Spinal cord (tissue), 10 donors: ENCODE results near the gene NOA1. TPM values are rescaled to one million over a fixed set of nuclear protein-coding genes. Genes with fewer than 3 reads are reported as not detected.
A peak's percentile ranks its signal among the peaks of the same experiment; 100 is the strongest.

Source experiments
- DNase-seq, 6 donors: peaks; one replicate each; pipeline versions ENCODE4 v3.0.0 to v3.0.0-alpha.2; 2013 to 2015; ENCODE audit warnings: low spot score in 6 of 6, low read depth in 4 of 6
- H3K27ac ChIP-seq: one replicate; pipeline ENCODE4 v1.5.1; 2013; ENCODE audit warnings: low read depth, low read length, control low read depth
- H3K27me3 ChIP-seq: one replicate; pipeline ENCODE4 v1.6.1; 2013; ENCODE audit warnings: low read length; ENCODE audit not compliant: control insufficient read depth, insufficient read depth
- H3K36me3 ChIP-seq: one replicate; pipeline ENCODE4 v1.6.1; 2013; ENCODE audit warnings: low read length; ENCODE audit not compliant: control insufficient read depth, insufficient read depth
- H3K4me1 ChIP-seq: one replicate; pipeline ENCODE4 v1.6.1; 2013; ENCODE audit warnings: low read length; ENCODE audit not compliant: control insufficient read depth, insufficient read depth
- H3K4me3 ChIP-seq: one replicate; pipeline ENCODE4 v1.5.1; 2013; ENCODE audit warnings: low read depth, low read length, control low read depth
- H3K9me3 ChIP-seq: one replicate; pipeline ENCODE4 v1.6.1; 2013; ENCODE audit warnings: low read length; ENCODE audit not compliant: control insufficient read depth, insufficient read depth
- WGBS: methylation state at CpG from one replicate; pipeline ENCODE4 v1.1.5; 2013; ENCODE audit warnings: missing lambda C conversion rate; ENCODE audit not compliant: insufficient coverage; 5-methylcytosine and 5-hydroxymethylcytosine counted together
- long read RNA-seq, 4 donors: transcript quantifications; one replicate each; lab custom pipeline, GENCODE V29; 2026
- polyA plus RNA-seq, 2 donors: library from polyadenylated mRNA; unstranded; fragments of 120-200 nt; gene quantifications; one replicate each; pipeline ENCODE4 v1.2.1, GENCODE V29; 2013; ENCODE audit not compliant: insufficient read length in 2 of 2
- total RNA-seq, 2 donors: library from RNA; depleted of rRNA in 1 of 2; stranded (reverse); fragments of 120-200 nt in 1 of 2; fragments of >200 nt in 1 of 2; gene quantifications; one replicate each; pipeline versions ENCODE4 v1.2.3 to v1.2.4, GENCODE V29; 2013 to 2014
- donor health status: healthy.

Gene NOA1
- total RNA-seq (10 to 100 TPM; 14.0 to 14.5 TPM), polyA plus RNA-seq (10 to 100 TPM; 16.3 to 17.2 TPM)
- long read RNA-seq, donor 1, transcript NOA1-201 (7 exons, 3,415 nt), result major isoform, 17 of 144 reads
- long read RNA-seq, donor 1, partial matches to known transcripts, result 112 of 144 reads
- long read RNA-seq, donor 1, other reads (novel, unspliced or antisense), result 15 of 144 reads
- long read RNA-seq, donor 2, transcript NOA1-201 (7 exons, 3,415 nt), result major isoform, 5 of 44 reads
- long read RNA-seq, donor 2, partial matches to known transcripts, result 39 of 44 reads
- long read RNA-seq, donor 2, other reads (novel, unspliced or antisense), result 0 of 44 reads
- long read RNA-seq, donor 3, transcript NOA1-201 (7 exons, 3,415 nt), result major isoform, 6 of 6 reads
- long read RNA-seq, donor 3, partial matches to known transcripts, result 0 of 6 reads
- long read RNA-seq, donor 3, other reads (novel, unspliced or antisense), result 0 of 6 reads
- long read RNA-seq, donor 4, transcript NOA1-201 (7 exons, 3,415 nt), result major isoform, 19 of 277 reads
- long read RNA-seq, donor 4, partial matches to known transcripts, result 242 of 277 reads
- long read RNA-seq, donor 4, other reads (novel, unspliced or antisense), result 16 of 277 reads

- 0% methylated on average over 49 of the region's 51 CpGs for WGBS
- peaks cover 44% of the 10 kb centered on the region for H3K4me1 ChIP-seq
- H3K9me3 ChIP-seq, result no peaks in the 10 kb centered on the region
- DNase-seq, result peak; percentile 99 to 100 (median 99)
- H3K4me3 ChIP-seq, result peak within 1 kb of the TSS; percentile 98
- peak within 1 kb of the TSS; percentile 92 for H3K27ac ChIP-seq
- H3K36me3 ChIP-seq, result peaks cover 17% of the 10 kb centered on the region
- no peaks in the 10 kb centered on the region for H3K27me3 ChIP-seq
Measured at GRCh38 chr4:56977321-56978012, at the start of gene NOA1. Gene NOA1 (minus strand): TSS chr4:56977606. CDS start chr4:56977585, 21 bp downstream.

- 97% methylated on average over 3 of the region's 4 CpGs for WGBS
- Histone ChIP-seq H3K27me3 (no peaks in the 10 kb centered on the region), H3K4me3 (no peak overlapping the region), H3K4me1 (no peaks in the 10 kb centered on the region), H3K27ac (no peak overlapping the region), H3K9me3 (no peaks in the 10 kb centered on the region), H3K36me3 (peaks cover 33% of the 10 kb centered on the region)
- DNase-seq, result no peak
Measured at GRCh38 chr4:57023104-57023503, 45.7 kb upstream of the NOA1 start.

- no peak overlapping the region for H3K4me3 ChIP-seq
- H3K9me3 ChIP-seq, result no peaks in the 10 kb centered on the region
- H3K36me3 ChIP-seq, result peaks cover 22% of the 10 kb centered on the region
- no peaks in the 10 kb centered on the region for H3K4me1 ChIP-seq
- H3K27ac ChIP-seq, result no peak overlapping the region
- no peak for DNase-seq
- H3K27me3 ChIP-seq, result no peaks in the 10 kb centered on the region
- WGBS, result no CpG with 5 or more reads among the region's 5 CpGs
Measured at GRCh38 chr4:57020467-57021101, 43.2 kb upstream of the NOA1 start.

- Histone ChIP-seq H3K27me3 (no peaks in the 10 kb centered on the region), H3K4me1 (no peaks in the 10 kb centered on the region), H3K36me3 (peaks cover 20% of the 10 kb centered on the region), H3K27ac (no peak overlapping the region), H3K4me3 (no peak overlapping the region), H3K9me3 (no peaks in the 10 kb centered on the region)
- DNase-seq, result peak in 2 of 6 donors; percentile 25 to 44
Measured at GRCh38 chr4:57018980-57019379, 41.6 kb upstream of the NOA1 start.

GRCh38 chr4:57013543-57014120 lies 36.2 kb upstream of the NOA1 start:
- Histone ChIP-seq H3K27me3 (no peaks in the 10 kb centered on the region), H3K4me1 (no peaks in the 10 kb centered on the region), H3K36me3 (peaks cover 34% of the 10 kb centered on the region), H3K4me3 (no peak overlapping the region), H3K9me3 (no peaks in the 10 kb centered on the region), H3K27ac (no peak overlapping the region)
- 100% methylated on average over 1 of the region's 4 CpGs for WGBS
- no peak for DNase-seq

- peaks cover 41% of the 10 kb centered on the region for H3K36me3 ChIP-seq
- no peaks in the 10 kb centered on the region for H3K4me1 ChIP-seq
- H3K27me3 ChIP-seq, result no peaks in the 10 kb centered on the region
- no peaks in the 10 kb centered on the region for H3K9me3 ChIP-seq
- WGBS, result 100% methylated on average over 1 of the region's 1 CpG
- no peak overlapping the region for H3K27ac ChIP-seq
- H3K4me3 ChIP-seq, result no peak overlapping the region
- no peak for DNase-seq
Measured at GRCh38 chr4:56999751-57000150, 22.3 kb upstream of the NOA1 start.

GRCh38 chr4:56995525-56995924 lies 18.1 kb upstream of the NOA1 start:
- peak; percentile 58 to 97 (median 84) for DNase-seq
- Histone ChIP-seq H3K4me3 (no peak overlapping the region), H3K36me3 (peaks cover 34% of the 10 kb centered on the region), H3K4me1 (no peaks in the 10 kb centered on the region), H3K27ac (peak overlapping the region; percentile 36), H3K9me3 (no peaks in the 10 kb centered on the region), H3K27me3 (no peaks in the 10 kb centered on the region)
- WGBS, result 52% methylated on average over 2 of the region's 7 CpGs

GRCh38 chr4:56990109-56990905 lies 12.9 kb upstream of the NOA1 start:
- H3K27me3 ChIP-seq, result no peaks in the 10 kb centered on the region
- H3K27ac ChIP-seq, result no peak overlapping the region
- peaks cover 38% of the 10 kb centered on the region for H3K36me3 ChIP-seq
- H3K4me3 ChIP-seq, result no peak overlapping the region
- no peak for DNase-seq
- no CpG with 5 or more reads among the region's 6 CpGs for WGBS
- no peaks in the 10 kb centered on the region for H3K4me1 ChIP-seq
- no peaks in the 10 kb centered on the region for H3K9me3 ChIP-seq

GRCh38 chr4:56986952-56987351 lies 9.5 kb upstream of the NOA1 start:
- no peaks in the 10 kb centered on the region for H3K9me3 ChIP-seq
- H3K36me3 ChIP-seq, result peaks cover 30% of the 10 kb centered on the region
- H3K4me3 ChIP-seq, result no peak overlapping the region
- H3K4me1 ChIP-seq, result no peaks in the 10 kb centered on the region
- no peak overlapping the region for H3K27ac ChIP-seq
- no CpG with 5 or more reads among the region's 3 CpGs for WGBS
- H3K27me3 ChIP-seq, result no peaks in the 10 kb centered on the region
- DNase-seq, result no peak
